HEK293T (cell line): Measurements from ENCODE around the gene PHACTR3.

ENCODE experiments used
- CTCF ChIA-PET: fragments of 350-600 bp; formaldehyde crosslinking; extraction: SDS; loops from one replicate; lab custom pipeline; 2021; ENCODE audit warnings: antibody characterized with exemption, inconsistent platforms; lab: Yijun Ruan, JAX
- POLR2A ChIA-PET: fragments of 350-600 bp; formaldehyde crosslinking; extraction: SDS; loops from one replicate; lab custom pipeline; 2020; ENCODE audit warnings: antibody characterized with exemption, inconsistent platforms; lab: Yijun Ruan, JAX
- DNase-seq: peaks from one replicate; pipeline ENCODE4 v3.0.0; 2012; ENCODE audit warnings: mixed read lengths; ENCODE audit errors: extremely low spot score
- ARNT ChIP-seq: fragments of 450-650 bp; IDR thresholded peaks from 2 replicates; pipeline ENCODE4 v1.6.1; 2017; ENCODE audit warnings: mild to moderate bottlenecking
- BHLHE40 ChIP-seq: fragments of 450-650 bp; IDR thresholded peaks from 2 replicates; pipeline ENCODE4 v1.6.1; 2016; ENCODE audit warnings: mild to moderate bottlenecking, moderate library complexity, borderline replicate concordance
- CTBP1 ChIP-seq: fragments of 450-650 bp; IDR thresholded peaks from 2 replicates; pipeline ENCODE4 v1.6.1; 2016; ENCODE audit warnings: borderline replicate concordance
- ELF4 ChIP-seq: fragments of 450-650 bp; IDR thresholded peaks from 2 replicates; pipeline ENCODE4 v1.6.1; 2017; ENCODE audit warnings: antibody characterized with exemption
- FOXA1 ChIP-seq: fragments of 450-650 bp; IDR thresholded peaks from 2 replicates; pipeline ENCODE4 v1.6.1; 2016; ENCODE audit warnings: mild to moderate bottlenecking
- FOXK2 ChIP-seq: fragments of 450-650 bp; IDR thresholded peaks from 2 replicates; pipeline ENCODE4 v1.6.1; 2016; ENCODE audit warnings: mild to moderate bottlenecking
- FOXM1 ChIP-seq: fragments of 450-650 bp; IDR thresholded peaks from 2 replicates; pipeline ENCODE4 v1.6.1; 2017; ENCODE audit warnings: mild to moderate bottlenecking, borderline replicate concordance
- HDGF ChIP-seq: fragments of 450-650 bp; IDR thresholded peaks from 2 replicates; pipeline ENCODE4 v1.6.1; 2017; ENCODE audit warnings: antibody characterized with exemption, borderline replicate concordance
- L3MBTL2 ChIP-seq: fragments of 450-650 bp; conservative IDR thresholded peaks from 2 replicates; pipeline ENCODE4 v1.6.1; 2016; ENCODE audit warnings: mild to moderate bottlenecking
- LEF1 ChIP-seq: fragments of 450-650 bp; IDR thresholded peaks from 2 replicates; pipeline ENCODE4 v1.6.1; 2017; ENCODE audit warnings: mild to moderate bottlenecking, borderline replicate concordance
- NFRKB ChIP-seq: fragments of 450-650 bp; IDR thresholded peaks from 2 replicates; pipeline ENCODE4 v1.6.1; 2016; ENCODE audit warnings: mild to moderate bottlenecking, moderate library complexity
- PKNOX1 ChIP-seq: fragments of 450-650 bp; IDR thresholded peaks from 2 replicates; pipeline ENCODE4 v1.6.1; 2016
- SP1 ChIP-seq: fragments of 450-650 bp; IDR thresholded peaks from 2 replicates; pipeline ENCODE4 v1.6.1; 2017
- SUZ12 ChIP-seq: fragments of 450-650 bp; IDR thresholded peaks from 2 replicates; pipeline ENCODE4 v1.6.1; 2016; ENCODE audit warnings: mild to moderate bottlenecking
- TARDBP ChIP-seq: fragments of 450-650 bp; IDR thresholded peaks from 2 replicates; pipeline ENCODE4 v1.6.1; 2016
- ZNF384 ChIP-seq: fragments of 450-650 bp; IDR thresholded peaks from 2 replicates; pipeline ENCODE4 v1.6.1; 2016

PHACTR3 gene

GRCh38 chr20:59747671-59748515, 143.6 kb downstream of the PHACTR3 start:
- ChIA-PET POLR2A (no interaction called here), CTCF (interaction anchor here (0.6 to 1.7 kb wide), 3 partner anchors 42 to 176 kb away, joined by 3 to 4 read pairs (median 3); no protein-coding TSS in a partner anchor)
- no peak for TF ChIP-seq BHLHE40
- no peak for TF ChIP-seq CTBP1
- no peak for TF ChIP-seq LEF1
- TF ChIP-seq FOXM1, result no peak
- no peak for TF ChIP-seq FOXK2
- TF ChIP-seq ARNT, result no peak
- no peak for TF ChIP-seq SUZ12
- TF ChIP-seq ZNF384, result no peak
- TF ChIP-seq TARDBP, result no peak
- no peak for TF ChIP-seq ELF4
- no peak for TF ChIP-seq HDGF
- no peak for TF ChIP-seq SP1
- no peak for TF ChIP-seq NFRKB
- no peak for TF ChIP-seq PKNOX1
- no peak for TF ChIP-seq L3MBTL2
- no peak for TF ChIP-seq FOXA1
- DNase-seq, result no peak

GRCh38 chr20:59748619-59749191, 144.4 kb downstream of the PHACTR3 start:
- ChIA-PET POLR2A (no interaction called here), CTCF (interaction anchor here (1.0 to 1.7 kb wide), 2 partner anchors 151 to 168 kb away, joined by 3 to 4 read pairs; no protein-coding TSS in a partner anchor)
- TF ChIP-seq LEF1, result no peak
- TF ChIP-seq TARDBP, result no peak
- no peak for TF ChIP-seq ARNT
- no peak for TF ChIP-seq SP1
- TF ChIP-seq L3MBTL2, result no peak
- TF ChIP-seq ZNF384, result no peak
- TF ChIP-seq ELF4, result no peak
- no peak for DNase-seq

- no peak for TF ChIP-seq PKNOX1
- TF ChIP-seq ARNT, result no peak
- TF ChIP-seq NFRKB, result no peak
- no peak for TF ChIP-seq L3MBTL2
- TF ChIP-seq FOXM1, result no peak
- TF ChIP-seq LEF1, result no peak
- TF ChIP-seq TARDBP, result no peak
- TF ChIP-seq ELF4, result no peak
- TF ChIP-seq FOXA1, result no peak
- no peak for TF ChIP-seq SUZ12
- TF ChIP-seq FOXK2, result no peak
- no peak for TF ChIP-seq HDGF
- TF ChIP-seq ZNF384, result no peak
- TF ChIP-seq CTBP1, result no peak
- TF ChIP-seq BHLHE40, result no peak
- TF ChIP-seq SP1, result no peak
- ChIA-PET POLR2A (no interaction called here), CTCF (interaction anchor here (1.0 kb wide), 1 partner anchor 169 kb away, joined by 3 read pairs; no protein-coding TSS in a partner anchor)
- no peak for DNase-seq
Observed at GRCh38 chr20:59749301-59749700, 145.0 kb downstream of the PHACTR3 start.

- no peak for DNase-seq
- POLR2A ChIA-PET, result no interaction called here
- CTCF ChIA-PET, result interaction anchor here (1.0 to 1.2 kb wide), 2 partner anchors 15 to 152 kb away, joined by 3 read pairs; no protein-coding TSS in a partner anchor
- no peak for TF ChIP-seq SP1
- no peak for TF ChIP-seq FOXM1
- no peak for TF ChIP-seq ARNT
- no peak for TF ChIP-seq FOXA1
- no peak for TF ChIP-seq PKNOX1
- no peak for TF ChIP-seq BHLHE40
- no peak for TF ChIP-seq HDGF
- TF ChIP-seq L3MBTL2, result no peak
- TF ChIP-seq ZNF384, result no peak
- no peak for TF ChIP-seq CTBP1
- TF ChIP-seq LEF1, result no peak
Observed at GRCh38 chr20:59750209-59750840, 146.0 kb downstream of the PHACTR3 start.

- CTCF ChIA-PET, result interaction anchor here (0.6 to 1.2 kb wide), 4 partner anchors 14 to 199 kb away, joined by 3 read pairs; no protein-coding TSS in a partner anchor
- DNase-seq, result peak; percentile 85
- POLR2A ChIA-PET, result no interaction called here
- TF ChIP-seq FOXA1 (no peak), HDGF (no peak), ELF4 (no peak), L3MBTL2 (no peak), FOXM1 (no peak), PKNOX1 (no peak), SUZ12 (no peak)
Observed at GRCh38 chr20:59751075-59751711, 146.9 kb downstream of the PHACTR3 start.
